ENCODE data around the gene ALDH1A1.

Gene ALDH1A1

DNA sequence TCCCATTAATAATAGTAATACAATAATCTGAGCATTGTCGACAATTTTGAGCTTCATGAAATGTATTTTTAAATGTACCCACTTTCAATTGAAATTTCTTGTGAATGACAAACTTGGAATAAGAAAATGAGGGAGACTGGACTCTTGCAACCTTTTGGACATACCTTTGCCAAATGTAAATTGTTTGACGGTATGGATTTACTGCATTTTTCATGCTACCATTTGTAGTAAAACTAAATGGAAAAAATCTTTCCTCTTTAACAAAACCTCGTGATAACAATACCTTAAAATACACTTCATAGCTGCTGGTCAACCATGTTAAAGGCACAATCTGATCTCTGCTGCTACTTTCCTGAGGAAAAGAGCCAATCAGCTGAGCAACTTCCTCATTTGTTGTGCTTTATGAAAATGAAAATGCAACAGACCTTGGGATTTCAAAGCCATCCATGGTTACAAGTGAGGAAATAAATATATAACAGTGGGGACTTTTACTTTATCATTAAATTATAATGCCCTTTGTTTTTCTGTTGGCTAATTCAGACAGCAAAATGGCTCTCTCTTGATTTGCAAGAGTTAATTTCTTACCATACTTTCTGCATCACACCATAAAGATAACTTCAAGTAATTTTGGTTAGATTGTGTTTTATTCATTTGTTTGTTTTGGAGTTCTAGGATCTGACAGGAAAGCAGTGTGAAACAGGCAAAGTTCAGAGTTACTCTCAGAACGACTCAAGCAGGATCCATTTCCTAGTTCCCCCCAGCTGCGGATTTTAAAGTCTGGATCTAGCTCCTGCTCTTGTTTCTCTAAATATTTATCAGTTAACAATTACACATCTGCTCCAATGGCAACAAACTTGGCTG lies 1.1 kb downstream of the ALDH1A1 start:
- FAIRE-seq (no peak), DNase-seq (ENCODE audit: insufficient read length, low spot score) (no peak)
- TF ChIP-seq, protein P1, sequence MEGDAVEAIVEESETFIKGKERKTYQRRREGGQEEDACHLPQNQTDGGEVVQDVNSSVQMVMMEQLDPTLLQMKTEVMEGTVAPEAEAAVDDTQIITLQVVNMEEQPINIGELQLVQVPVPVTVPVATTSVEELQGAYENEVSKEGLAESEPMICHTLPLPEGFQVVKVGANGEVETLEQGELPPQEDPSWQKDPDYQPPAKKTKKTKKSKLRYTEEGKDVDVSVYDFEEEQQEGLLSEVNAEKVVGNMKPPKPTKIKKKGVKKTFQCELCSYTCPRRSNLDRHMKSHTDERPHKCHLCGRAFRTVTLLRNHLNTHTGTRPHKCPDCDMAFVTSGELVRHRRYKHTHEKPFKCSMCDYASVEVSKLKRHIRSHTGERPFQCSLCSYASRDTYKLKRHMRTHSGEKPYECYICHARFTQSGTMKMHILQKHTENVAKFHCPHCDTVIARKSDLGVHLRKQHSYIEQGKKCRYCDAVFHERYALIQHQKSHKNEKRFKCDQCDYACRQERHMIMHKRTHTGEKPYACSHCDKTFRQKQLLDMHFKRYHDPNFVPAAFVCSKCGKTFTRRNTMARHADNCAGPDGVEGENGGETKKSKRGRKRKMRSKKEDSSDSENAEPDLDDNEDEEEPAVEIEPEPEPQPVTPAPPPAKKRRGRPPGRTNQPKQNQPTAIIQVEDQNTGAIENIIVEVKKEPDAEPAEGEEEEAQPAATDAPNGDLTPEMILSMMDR (IDR thresholded peaks at IDR 0.05; ENCODE audit: insufficient read depth, missing control alignments), result no peak

GRCh38 chr9:72950875-72951442 lies 1.9 kb downstream of the ALDH1A1 start:
- DNase-seq (ENCODE audit: insufficient read length, low spot score) (no peak), FAIRE-seq (no peak)
- TF ChIP-seq, protein P1 (IDR thresholded peaks at IDR 0.05; ENCODE audit: insufficient read depth, missing control alignments), result no peak

GRCh38 chr9:72949918-72950325 lies 2.9 kb downstream of the ALDH1A1 start:
- TF ChIP-seq, protein P1 (IDR thresholded peaks at IDR 0.05; ENCODE audit: insufficient read depth, missing control alignments), result no peak
- no peak for DNase-seq (ENCODE audit: insufficient read length, low spot score)
- FAIRE-seq, result no peak

DNA sequence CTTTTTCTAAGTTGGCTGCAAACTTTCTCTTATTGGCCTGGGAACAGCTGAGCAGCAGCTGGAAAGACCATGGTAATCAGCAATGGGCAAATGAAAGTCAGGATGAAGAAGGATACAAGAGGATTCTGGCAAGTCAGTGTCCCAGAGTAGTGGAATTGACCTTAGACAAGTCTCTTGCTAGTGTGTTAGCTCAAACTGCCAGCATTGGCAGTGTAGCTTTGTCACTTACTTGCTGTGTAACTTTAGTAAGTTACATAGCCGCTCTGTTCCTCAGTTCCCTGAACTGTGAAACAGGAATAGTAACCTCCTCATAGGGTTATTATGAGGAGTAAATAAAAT lies 3.6 kb downstream of the ALDH1A1 start:
- DNase-seq (ENCODE audit: insufficient read length, low spot score) (no peak), FAIRE-seq (no peak)
- TF ChIP-seq, protein P1 (IDR thresholded peaks at IDR 0.05; ENCODE audit: insufficient read depth, missing control alignments), result no peak

DNA sequence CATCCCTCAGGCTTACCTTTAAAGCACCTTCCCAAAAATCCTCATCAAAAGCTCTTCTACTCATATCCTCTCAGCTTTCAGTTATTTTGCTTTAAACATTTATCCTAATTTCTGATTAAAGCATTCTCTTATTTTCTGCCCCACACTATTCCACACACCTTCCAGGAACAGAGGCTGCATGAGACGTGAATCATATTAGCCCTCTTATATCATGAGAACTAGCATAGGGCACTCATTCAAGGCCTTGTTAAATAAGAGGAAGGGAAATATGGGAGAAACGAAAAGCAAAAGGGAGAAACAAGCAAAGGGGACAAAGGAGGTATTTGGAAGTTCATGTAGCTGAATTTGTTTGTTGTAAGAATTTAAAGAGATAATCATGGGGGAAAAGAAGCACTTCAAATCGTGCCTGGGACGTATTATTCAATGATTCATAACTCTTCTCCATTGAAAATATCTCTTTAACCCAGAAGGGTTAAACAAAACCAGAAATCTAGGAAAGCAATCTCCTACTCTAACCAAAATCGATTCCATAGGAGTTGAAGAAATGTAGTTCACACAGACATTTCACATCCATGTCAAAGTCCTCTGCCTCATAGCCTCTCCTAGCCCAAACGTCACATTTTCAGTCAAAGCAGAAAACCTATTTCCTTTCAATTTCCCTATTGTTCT lies 4.1 kb downstream of the ALDH1A1 start:
- TF ChIP-seq, protein P1 (IDR thresholded peaks at IDR 0.05; ENCODE audit: insufficient read depth, missing control alignments), result no peak
- DNase-seq (ENCODE audit: insufficient read length, low spot score) (no peak), FAIRE-seq (no peak)

- TF ChIP-seq, protein P1 (IDR thresholded peaks at IDR 0.05; ENCODE audit: insufficient read depth, missing control alignments), result no peak
- no peak for FAIRE-seq
These were observed 4.8 kb downstream of the ALDH1A1 start for GRCh38 chr9:72947984-72948465.

More at GRCh38 chr9:72947984-72948465, 4.8 kb downstream of the ALDH1A1 start:
- no peak for DNase-seq (ENCODE audit: insufficient read length, low spot score)

All from D721Med (cell line).